CD4-positive, alpha-beta T cell treated with Interleukin-15 for 1 hour (primary cell): ENCODE measurements around the gene METTL16.
"Not testable (repeated sequence)": the region's sequence is repeated elsewhere in the genome, so short reads cannot be mapped to it uniquely, and the experiment has no call there.

Experiments
- DNase-seq: peaks from one replicate; pipeline ENCODE4 v3.0.0-alpha.2; 2020

Gene METTL16

GRCh38 chr17:2511462-2512369 lies at the start of gene METTL16:
Gene METTL16 (minus strand): TSS chr17:2511888. CDS start chr17:2502331, 9,557 bp downstream.
- peak; percentile 97 for DNase-seq

GRCh38 chr17:2560658-2561057 lies 49.0 kb upstream of the METTL16 start:
- DNase-seq, result no peak

- DNase-seq, result no peak
Observed at GRCh38 chr17:2551928-2552327, 40.2 kb upstream of the METTL16 start.

- no peak for DNase-seq
Observed at GRCh38 chr17:2551493-2551892, 39.8 kb upstream of the METTL16 start.

- DNase-seq, result no peak
Observed at GRCh38 chr17:2549392-2550211, 37.9 kb upstream of the METTL16 start.

GRCh38 chr17:2548026-2548425 lies 36.3 kb upstream of the METTL16 start:
- DNase-seq, result not testable (repeated sequence)

GRCh38 chr17:2547176-2547575 lies 35.5 kb upstream of the METTL16 start:
- DNase-seq, result no peak

GRCh38 chr17:2545393-2545792 lies 33.7 kb upstream of the METTL16 start:
- no peak for DNase-seq

GRCh38 chr17:2542456-2542855 lies 30.8 kb upstream of the METTL16 start:
- DNase-seq, result no peak

GRCh38 chr17:2542056-2542455 lies 30.4 kb upstream of the METTL16 start:
- no peak for DNase-seq

GRCh38 chr17:2537579-2537978 lies 25.9 kb upstream of the METTL16 start:
- DNase-seq, result not testable (repeated sequence)

- DNase-seq, result no peak
Observed at GRCh38 chr17:2532146-2532720, 20.5 kb upstream of the METTL16 start.

- not testable (repeated sequence) for DNase-seq
Observed at GRCh38 chr17:2531243-2531954, 19.7 kb upstream of the METTL16 start.

- not testable (repeated sequence) for DNase-seq
Observed at GRCh38 chr17:2521775-2522410, 10.2 kb upstream of the METTL16 start.

GRCh38 chr17:2521257-2521656 lies 9.6 kb upstream of the METTL16 start:
- no peak for DNase-seq

- DNase-seq, result no peak
Observed at GRCh38 chr17:2517539-2517938, 5.9 kb upstream of the METTL16 start.

- DNase-seq, result no peak
Observed at GRCh38 chr17:2511138-2511461, 588 bp downstream of the METTL16 start.

GRCh38 chr17:2510559-2510958 lies 1.1 kb downstream of the METTL16 start:
- no peak for DNase-seq

- no peak for DNase-seq
Observed at GRCh38 chr17:2508035-2508434, 3.7 kb downstream of the METTL16 start.

- not testable (repeated sequence) for DNase-seq
Observed at GRCh38 chr17:2507015-2507414, 4.7 kb downstream of the METTL16 start.

GRCh38 chr17:2503627-2504026 lies 8.1 kb downstream of the METTL16 start:
- DNase-seq, result no peak

GRCh38 chr17:2502871-2503580 lies 8.7 kb downstream of the METTL16 start:
- DNase-seq, result no peak
